ENCODE results near the gene BOD1L1.

DNA sequence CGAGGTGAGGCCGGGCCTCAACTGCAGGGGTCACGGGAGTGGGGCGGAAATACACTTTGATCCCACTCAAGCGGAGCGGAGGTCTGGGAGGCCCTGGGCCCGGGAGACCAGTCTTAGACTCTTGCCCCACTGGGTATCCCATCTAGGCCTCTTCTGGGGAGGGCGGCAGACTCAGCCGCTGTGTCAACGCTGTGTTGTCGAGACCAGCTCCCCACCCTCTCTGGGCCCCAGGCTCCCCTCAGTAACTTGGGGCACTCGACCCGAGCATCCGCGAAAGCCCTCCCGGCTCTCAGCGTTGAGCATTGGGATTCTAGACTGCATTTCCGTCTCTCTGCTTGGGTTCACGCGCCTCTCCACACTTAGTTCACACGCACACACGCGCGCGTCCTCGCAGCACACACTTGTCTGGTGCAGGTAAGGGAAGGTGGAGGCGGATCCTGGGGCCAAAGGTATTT is 84.9 kb downstream of the BOD1L1 start:
- TF ChIP-seq, protein P1, sequence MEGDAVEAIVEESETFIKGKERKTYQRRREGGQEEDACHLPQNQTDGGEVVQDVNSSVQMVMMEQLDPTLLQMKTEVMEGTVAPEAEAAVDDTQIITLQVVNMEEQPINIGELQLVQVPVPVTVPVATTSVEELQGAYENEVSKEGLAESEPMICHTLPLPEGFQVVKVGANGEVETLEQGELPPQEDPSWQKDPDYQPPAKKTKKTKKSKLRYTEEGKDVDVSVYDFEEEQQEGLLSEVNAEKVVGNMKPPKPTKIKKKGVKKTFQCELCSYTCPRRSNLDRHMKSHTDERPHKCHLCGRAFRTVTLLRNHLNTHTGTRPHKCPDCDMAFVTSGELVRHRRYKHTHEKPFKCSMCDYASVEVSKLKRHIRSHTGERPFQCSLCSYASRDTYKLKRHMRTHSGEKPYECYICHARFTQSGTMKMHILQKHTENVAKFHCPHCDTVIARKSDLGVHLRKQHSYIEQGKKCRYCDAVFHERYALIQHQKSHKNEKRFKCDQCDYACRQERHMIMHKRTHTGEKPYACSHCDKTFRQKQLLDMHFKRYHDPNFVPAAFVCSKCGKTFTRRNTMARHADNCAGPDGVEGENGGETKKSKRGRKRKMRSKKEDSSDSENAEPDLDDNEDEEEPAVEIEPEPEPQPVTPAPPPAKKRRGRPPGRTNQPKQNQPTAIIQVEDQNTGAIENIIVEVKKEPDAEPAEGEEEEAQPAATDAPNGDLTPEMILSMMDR (IDR thresholded peaks at IDR 0.05; ENCODE audit: low read length), result no peak
- no peak for TF ChIP-seq EZH2phosphoT487 (IDR thresholded peaks at IDR 0.05; ENCODE audit: low read length)

Data from MM.1S (cell line).